GM12874 (cell line): ENCODE results near the gene CARS2.

Source experiments
- TF ChIP-seq, protein P1 (sequence below): IDR thresholded peaks from 2 replicates; pipeline ENCODE4 v1.5.1; 2011; ENCODE audit warnings: low read depth, mild to moderate bottlenecking, control low read depth, low read length, moderate library complexity; ENCODE audit not compliant: insufficient read depth

The CARS2 gene

GRCh38 chr13:110636701-110637201 is 69.2 kb downstream of the CARS2 start:
- TF ChIP-seq, protein P1, sequence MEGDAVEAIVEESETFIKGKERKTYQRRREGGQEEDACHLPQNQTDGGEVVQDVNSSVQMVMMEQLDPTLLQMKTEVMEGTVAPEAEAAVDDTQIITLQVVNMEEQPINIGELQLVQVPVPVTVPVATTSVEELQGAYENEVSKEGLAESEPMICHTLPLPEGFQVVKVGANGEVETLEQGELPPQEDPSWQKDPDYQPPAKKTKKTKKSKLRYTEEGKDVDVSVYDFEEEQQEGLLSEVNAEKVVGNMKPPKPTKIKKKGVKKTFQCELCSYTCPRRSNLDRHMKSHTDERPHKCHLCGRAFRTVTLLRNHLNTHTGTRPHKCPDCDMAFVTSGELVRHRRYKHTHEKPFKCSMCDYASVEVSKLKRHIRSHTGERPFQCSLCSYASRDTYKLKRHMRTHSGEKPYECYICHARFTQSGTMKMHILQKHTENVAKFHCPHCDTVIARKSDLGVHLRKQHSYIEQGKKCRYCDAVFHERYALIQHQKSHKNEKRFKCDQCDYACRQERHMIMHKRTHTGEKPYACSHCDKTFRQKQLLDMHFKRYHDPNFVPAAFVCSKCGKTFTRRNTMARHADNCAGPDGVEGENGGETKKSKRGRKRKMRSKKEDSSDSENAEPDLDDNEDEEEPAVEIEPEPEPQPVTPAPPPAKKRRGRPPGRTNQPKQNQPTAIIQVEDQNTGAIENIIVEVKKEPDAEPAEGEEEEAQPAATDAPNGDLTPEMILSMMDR = no peak

DNA sequence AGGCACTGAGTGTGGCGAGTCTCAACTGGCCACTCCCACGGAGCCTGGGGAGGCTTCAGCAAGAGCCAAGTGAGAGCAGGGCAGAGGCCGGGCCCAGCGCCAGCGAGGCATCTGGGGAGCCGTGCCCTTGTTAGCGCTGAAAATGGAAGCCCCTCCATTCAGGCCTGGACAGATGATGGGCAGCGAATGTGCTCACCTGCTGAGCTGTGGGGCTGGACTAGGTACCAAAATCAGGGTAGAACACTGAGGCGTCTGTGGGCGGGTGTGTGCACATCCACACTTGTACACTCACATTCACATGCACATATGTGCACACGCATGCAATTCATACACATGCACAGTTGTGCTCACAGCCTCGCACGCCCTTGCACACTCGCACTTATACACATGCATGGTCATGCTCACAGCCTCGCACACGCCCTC is 69.9 kb downstream of the CARS2 start:
- TF ChIP-seq, protein P1 = no peak

DNA sequence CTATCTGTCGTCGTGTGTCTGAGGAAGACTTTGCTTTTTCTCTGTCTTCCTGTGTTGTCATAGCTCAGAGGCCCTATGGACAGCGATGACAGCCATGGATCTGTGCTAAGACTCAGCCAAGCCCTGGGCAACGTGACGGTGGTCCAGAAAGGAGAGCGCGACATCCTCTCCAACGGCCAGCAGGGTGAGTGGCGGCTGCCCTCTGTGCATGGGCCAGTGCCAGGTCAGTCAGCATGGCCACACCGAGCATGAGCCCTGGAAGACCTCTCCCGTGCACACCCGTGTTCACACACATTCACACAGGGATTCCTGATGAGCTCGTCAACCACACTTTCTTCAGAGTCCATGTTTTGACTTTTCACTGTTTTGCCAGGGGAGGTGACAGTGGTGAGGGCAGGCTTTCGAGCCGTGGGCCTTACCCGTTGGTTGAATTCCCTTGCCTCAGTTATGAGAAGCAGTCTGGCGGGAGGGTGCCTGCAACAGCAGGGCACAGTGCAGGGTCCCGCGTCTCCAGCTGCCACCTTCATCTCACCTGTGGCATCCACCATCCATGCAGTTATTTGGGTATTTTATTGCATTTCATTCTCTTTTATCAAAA is 70.4 kb downstream of the CARS2 start:
- TF ChIP-seq, protein P1 = no peak

GRCh38 chr13:110634558-110634957 is 71.4 kb downstream of the CARS2 start:
- TF ChIP-seq, protein P1 = no peak

- TF ChIP-seq, protein P1 = no peak
These were observed 72.1 kb downstream of the CARS2 start for GRCh38 chr13:110633776-110634175.

- TF ChIP-seq, protein P1 = no peak
These were observed 75.3 kb downstream of the CARS2 start for GRCh38 chr13:110630566-110631119.

DNA sequence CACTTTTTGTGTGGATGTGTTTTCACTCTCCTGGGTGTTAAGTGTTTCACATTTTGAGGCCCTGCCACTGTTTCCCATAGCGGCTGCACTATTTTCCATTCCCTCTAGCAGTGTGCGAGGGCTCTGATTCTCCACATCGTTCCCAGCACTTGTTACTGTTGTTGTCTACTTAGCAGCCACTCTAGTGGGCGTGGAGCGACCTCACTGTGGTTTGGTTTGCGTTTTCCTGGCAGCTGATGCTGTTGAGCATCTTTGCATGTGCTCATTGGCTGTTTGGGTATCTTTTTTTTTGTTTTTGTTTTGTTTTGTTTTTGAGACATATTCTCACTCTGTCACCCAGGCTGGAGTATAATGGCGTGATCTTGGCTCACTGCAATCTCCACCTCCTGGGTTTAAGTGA is 76.2 kb downstream of the CARS2 start:
- TF ChIP-seq, protein P1 = no peak
